22Rv1 (cell line): Measurements from ENCODE around the gene ADGRB3.

Source experiments
- H3K27ac ChIP-seq: fragments of 450-650 bp; 2 replicates; pipeline ENCODE4 v1.5.1; 2017
- CTCF ChIP-seq: fragments of 450-650 bp; IDR thresholded peaks from 2 replicates; pipeline ENCODE4 v1.5.1; 2017; ENCODE audit warnings: mild to moderate bottlenecking
- ZFX ChIP-seq: fragments of 450-650 bp; IDR thresholded peaks from 2 replicates; pipeline ENCODE4 v1.6.1; 2017; ENCODE audit warnings: antibody characterized with exemption, borderline replicate concordance

The ADGRB3 gene

GRCh38 chr6:69398311-69398710 is 763.2 kb downstream of the ADGRB3 start:
- H3K27ac ChIP-seq = no peak overlapping the region
- TF ChIP-seq ZFX = no peak

GRCh38 chr6:69398729-69399128 is 763.6 kb downstream of the ADGRB3 start:
- H3K27ac ChIP-seq = no peak overlapping the region
- TF ChIP-seq CTCF (no peak), ZFX (no peak)

- no peak overlapping the region for H3K27ac ChIP-seq
- TF ChIP-seq ZFX (no peak), CTCF (no peak)
These were observed 773.8 kb downstream of the ADGRB3 start for GRCh38 chr6:69408886-69409285.

GRCh38 chr6:69416776-69417175 is 781.7 kb downstream of the ADGRB3 start:
- H3K27ac ChIP-seq = no peak overlapping the region
- TF ChIP-seq CTCF (no peak), ZFX (no peak)

GRCh38 chr6:69421269-69421668 is 786.2 kb downstream of the ADGRB3 start:
- TF ChIP-seq CTCF (no peak), ZFX (no peak)

GRCh38 chr6:69422020-69422419 is 786.9 kb downstream of the ADGRB3 start:
- TF ChIP-seq ZFX = no peak
- no peak for TF ChIP-seq CTCF
- H3K27ac ChIP-seq = no peak overlapping the region

More at GRCh38 chr6:69421269-69421668, 786.2 kb downstream of the ADGRB3 start:
- H3K27ac ChIP-seq = no peak overlapping the region

- no peak for TF ChIP-seq ZFX
- TF ChIP-seq CTCF = no peak
- H3K27ac ChIP-seq = no peak overlapping the region
These were observed 787.4 kb downstream of the ADGRB3 start for GRCh38 chr6:69422475-69422874.

- no peak overlapping the region for H3K27ac ChIP-seq
- TF ChIP-seq CTCF (no peak), ZFX (no peak)
These were observed 788.7 kb downstream of the ADGRB3 start for GRCh38 chr6:69423785-69424184.
